GM12878 (cell line): ENCODE data around the gene LDLRAP1.

ENCODE experiments used
- GATAD2B ChIP-seq: fragments of 450-650 bp; conservative IDR thresholded peaks from 2 replicates; pipeline ENCODE4 v1.6.1; 2017; ENCODE audit warnings: low read depth, mild to moderate bottlenecking, moderate library complexity
- HDAC6 ChIP-seq: fragments of 200-600 bp; sonication (generic); IDR thresholded peaks from one replicate; pipeline ENCODE4 v1.8.0; 2017; ENCODE audit warnings: antibody characterized with exemption; ENCODE audit not compliant: unreplicated experiment
- POLR2A ChIP-seq: IDR thresholded peaks from 2 replicates; pipeline ENCODE4 v1.6.1; 2011; ENCODE audit warnings: low read depth, mild to moderate bottlenecking, low read length
- POLR2AphosphoS5 ChIP-seq: IDR thresholded peaks from 2 replicates; pipeline ENCODE4 v1.6.1; 2011; ENCODE audit warnings: mild to moderate bottlenecking, low read length, inconsistent platforms
- YY1 ChIP-seq: IDR thresholded peaks from 2 replicates; pipeline ENCODE4 v1.6.1; 2011; ENCODE audit warnings: low read depth, mild to moderate bottlenecking, low read length
- TF ChIP-seq, protein P1 (sequence below): IDR thresholded peaks from 2 replicates; pipeline ENCODE4 v1.6.1; 2011; ENCODE audit warnings: borderline replicate concordance, low read depth, mild to moderate bottlenecking, moderate library complexity, low read length; ENCODE audit not compliant: insufficient read depth, poor library complexity, severe bottlenecking
- TF ChIP-seq, protein P2 (sequence below), 3 experiments: IDR thresholded peaks in 2 of 3; conservative IDR thresholded peaks in 1 of 3; 2 replicates each; pipeline ENCODE4 v1.5.1; 2011; ENCODE audit warnings: low read depth in 3 of 3, low read length in 3 of 3, mild to moderate bottlenecking in 3 of 3, control low read depth in 2 of 3, moderate library complexity in 2 of 3, inconsistent platforms in 1 of 3, mixed read lengths in 1 of 3; ENCODE audit not compliant: control insufficient read depth in 2 of 3, insufficient read depth in 1 of 3; ENCODE audit errors: extremely low read depth in 1 of 3

DNA sequence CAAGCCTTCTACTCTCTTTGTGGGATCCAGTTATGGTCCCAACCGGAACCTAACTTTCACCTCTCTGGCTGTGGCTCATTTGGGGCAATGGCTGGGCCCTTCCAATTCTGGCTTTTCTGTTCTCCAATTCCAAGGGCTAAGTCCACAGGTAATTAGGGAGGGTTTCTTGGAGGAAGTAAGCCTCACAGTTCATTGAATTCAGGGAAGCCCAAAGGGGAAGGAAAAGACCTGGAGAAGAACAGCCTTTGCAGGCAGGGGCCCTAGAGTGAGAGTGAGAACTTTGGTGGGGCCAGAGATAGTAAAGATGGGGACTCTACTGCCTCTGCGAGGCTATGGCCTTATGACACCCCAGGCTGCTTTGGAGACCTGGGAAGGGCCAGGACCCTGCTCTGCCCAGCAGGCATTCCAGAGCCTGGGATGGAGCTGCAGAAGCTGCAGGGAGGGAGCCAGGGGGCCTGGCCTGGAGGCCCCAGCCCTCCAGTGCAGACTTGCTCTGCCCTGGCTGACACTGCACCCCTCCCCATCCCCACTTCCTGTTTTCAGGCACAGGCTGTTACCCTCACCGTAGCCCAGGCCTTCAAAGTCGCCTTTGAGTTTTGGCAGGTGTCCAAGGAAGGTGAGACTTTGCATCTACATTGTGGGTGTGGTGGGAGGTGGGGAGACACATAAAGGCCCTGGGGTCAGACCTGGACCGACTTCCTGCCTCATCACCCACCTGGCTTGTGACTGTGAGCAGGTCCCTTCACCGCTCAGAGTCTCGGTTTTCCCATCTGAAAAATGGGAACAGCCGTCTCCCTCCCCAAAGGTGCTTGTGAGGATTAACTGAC lies 18.9 kb downstream of the LDLRAP1 start:
- TF ChIP-seq POLR2A (no peak; the same call in 1 of the 2 replicates), GATAD2B (0 out of 2 replicates have a peak, but pooled peaks have one; percentile 62), POLR2AphosphoS5 (no peak), YY1 (no peak), HDAC6 (no peak)
- TF ChIP-seq, protein P1, sequence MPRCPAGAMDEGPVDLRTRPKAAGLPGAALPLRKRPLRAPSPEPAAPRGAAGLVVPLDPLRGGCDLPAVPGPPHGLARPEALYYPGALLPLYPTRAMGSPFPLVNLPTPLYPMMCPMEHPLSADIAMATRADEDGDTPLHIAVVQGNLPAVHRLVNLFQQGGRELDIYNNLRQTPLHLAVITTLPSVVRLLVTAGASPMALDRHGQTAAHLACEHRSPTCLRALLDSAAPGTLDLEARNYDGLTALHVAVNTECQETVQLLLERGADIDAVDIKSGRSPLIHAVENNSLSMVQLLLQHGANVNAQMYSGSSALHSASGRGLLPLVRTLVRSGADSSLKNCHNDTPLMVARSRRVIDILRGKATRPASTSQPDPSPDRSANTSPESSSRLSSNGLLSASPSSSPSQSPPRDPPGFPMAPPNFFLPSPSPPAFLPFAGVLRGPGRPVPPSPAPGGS, result no peak
- TF ChIP-seq, protein P2, sequence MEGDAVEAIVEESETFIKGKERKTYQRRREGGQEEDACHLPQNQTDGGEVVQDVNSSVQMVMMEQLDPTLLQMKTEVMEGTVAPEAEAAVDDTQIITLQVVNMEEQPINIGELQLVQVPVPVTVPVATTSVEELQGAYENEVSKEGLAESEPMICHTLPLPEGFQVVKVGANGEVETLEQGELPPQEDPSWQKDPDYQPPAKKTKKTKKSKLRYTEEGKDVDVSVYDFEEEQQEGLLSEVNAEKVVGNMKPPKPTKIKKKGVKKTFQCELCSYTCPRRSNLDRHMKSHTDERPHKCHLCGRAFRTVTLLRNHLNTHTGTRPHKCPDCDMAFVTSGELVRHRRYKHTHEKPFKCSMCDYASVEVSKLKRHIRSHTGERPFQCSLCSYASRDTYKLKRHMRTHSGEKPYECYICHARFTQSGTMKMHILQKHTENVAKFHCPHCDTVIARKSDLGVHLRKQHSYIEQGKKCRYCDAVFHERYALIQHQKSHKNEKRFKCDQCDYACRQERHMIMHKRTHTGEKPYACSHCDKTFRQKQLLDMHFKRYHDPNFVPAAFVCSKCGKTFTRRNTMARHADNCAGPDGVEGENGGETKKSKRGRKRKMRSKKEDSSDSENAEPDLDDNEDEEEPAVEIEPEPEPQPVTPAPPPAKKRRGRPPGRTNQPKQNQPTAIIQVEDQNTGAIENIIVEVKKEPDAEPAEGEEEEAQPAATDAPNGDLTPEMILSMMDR (IDR thresholded peaks at IDR 0.05 in 2 of 3, conservative IDR thresholded peaks at IDR 0.05 in 1 of 3; ENCODE audit: control insufficient read depth in 2 of 3, extremely low read depth in 1 of 3, insufficient read depth in 1 of 3, low read depth in 3 of 3, low read length in 3 of 3), result no peak
